Measurements from ENCODE around the gene A3GALT2. TPM values are rescaled to one million over a fixed set of nuclear protein-coding genes. Genes with fewer than 3 reads are reported as not detected.

Gene A3GALT2
- total RNA-seq, 1 experiment from 2014 or later: not detected

GRCh38 chr1:33314416-33314815, 6.5 kb downstream of the A3GALT2 start:
- Mint-ChIP-seq H3K4me3 (no peak overlapping the region), H3K27me3 (ENCODE audit: low read depth) (peaks cover 47% of the 10 kb centered on the region), H3K36me3 (peaks cover 3% of the 10 kb centered on the region; the same call in 1 of the 2 replicates), H3K9me3 (no peaks in the 10 kb centered on the region), H3K4me1 (no peaks in the 10 kb centered on the region), H3K27ac (no peak overlapping the region)
- ATAC-seq: no peak
- POLR2A ChIA-PET: no interaction called here
- TF ChIP-seq GRHL2 (CRISPR knock-in tag; IDR thresholded peaks at IDR 0.05; ENCODE audit: insufficient replicate concordance, severe bottlenecking): no peak
- TF ChIP-seq ZNF219 (CRISPR knock-in tag; IDR thresholded peaks at IDR 0.05; ENCODE audit: borderline replicate concordance): no peak
- no peak for TF ChIP-seq NR1H2 (CRISPR knock-in tag; IDR thresholded peaks at IDR 0.05)
- TF ChIP-seq SMAD4 (CRISPR knock-in tag; IDR thresholded peaks at IDR 0.05): no peak
- no peak for TF ChIP-seq ZNF423 (CRISPR knock-in tag; IDR thresholded peaks at IDR 0.05)
- no peak for TF ChIP-seq RORB (CRISPR knock-in tag; IDR thresholded peaks at IDR 0.05)
- no peak for TF ChIP-seq AFF4 (CRISPR knock-in tag; IDR thresholded peaks at IDR 0.05; ENCODE audit: borderline replicate concordance)
- TF ChIP-seq IRF1 (CRISPR knock-in tag; IDR thresholded peaks at IDR 0.05): no peak
- TF ChIP-seq TEAD1 (CRISPR knock-in tag; IDR thresholded peaks at IDR 0.05): no peak
- no peak for TF ChIP-seq NFYB (CRISPR knock-in tag; conservative IDR thresholded peaks at IDR 0.05; ENCODE audit: low read depth)
- no peak for TF ChIP-seq JUN (CRISPR knock-in tag; IDR thresholded peaks at IDR 0.05)
- no peak for TF ChIP-seq USF2 (CRISPR knock-in tag; IDR thresholded peaks at IDR 0.05)
- no peak for TF ChIP-seq ZNF396 (CRISPR knock-in tag; IDR thresholded peaks at IDR 0.05; ENCODE audit: borderline replicate concordance)
- no peak for TF ChIP-seq MAX (CRISPR knock-in tag; IDR thresholded peaks at IDR 0.05)
- no peak for TF ChIP-seq ERG (CRISPR knock-in tag; IDR thresholded peaks at IDR 0.05)
- CTCF ChIA-PET: interaction anchor here (0.7 to 3.2 kb wide), 4 partner anchors 16 to 47 kb away, joined by 4 to 29 read pairs (median 6); no protein-coding TSS in a partner anchor
- DNase-seq (ENCODE audit: low spot score): no peak

GRCh38 chr1:33312413-33312749, 8.5 kb downstream of the A3GALT2 start:
- H3K9me3 Mint-ChIP-seq: no peaks in the 10 kb centered on the region
- no peak for ATAC-seq
- CTCF ChIA-PET: interaction anchor here (1.3 to 3.2 kb wide), 2 partner anchors 11 to 17 kb away, joined by 5 to 29 read pairs; no protein-coding TSS in a partner anchor
- no peak overlapping the region for H3K4me3 Mint-ChIP-seq
- POLR2A ChIA-PET: interaction anchor here (0.6 kb wide), 1 partner anchor 1927 kb away, joined by 3 read pairs; no protein-coding TSS in a partner anchor
- peaks cover 48% of the 10 kb centered on the region for H3K27me3 Mint-ChIP-seq (ENCODE audit: low read depth)
- TF ChIP-seq SOX15 (CRISPR knock-in tag; IDR thresholded peaks at IDR 0.05) (no peak), CREM (CRISPR knock-in tag; IDR thresholded peaks at IDR 0.05) (no peak)
- H3K4me1 Mint-ChIP-seq: no peaks in the 10 kb centered on the region
- DNase-seq (ENCODE audit: low spot score): no peak
- H3K27ac Mint-ChIP-seq: no peak overlapping the region
- peaks cover 3% of the 10 kb centered on the region; the same call in 1 of the 2 replicates for H3K36me3 Mint-ChIP-seq

Measured in WTC11 (cell line).